ENCODE results near the gene RPS27. TPM values are rescaled to one million over a fixed set of nuclear protein-coding genes. Genes with fewer than 3 reads are reported as not detected.

The RPS27 gene
- total RNA-seq, 2 donors from 2014 or later, result 1,111 to 1,746 TPM

Other genes starting within 250 kb of the RPS27 start
- 1 to 10 TPM; 9.7 to 9.8 TPM for gene SLC27A3, start 215.4 kb upstream of the RPS27 start, total RNA-seq
- gene GATAD2B, start 67.8 kb upstream of the RPS27 start, total RNA-seq, result 10 to 100 TPM; 47.8 to 51.1 TPM
- gene DENND4B, start 44.0 kb upstream of the RPS27 start, total RNA-seq, result 100 to 1,000 TPM in 1 of 2 donors, 10 to 100 TPM in 1; 98.0 to 130 TPM
- 100 to 1,000 TPM in 1 of 2 donors, 10 to 100 TPM in 1; 84.9 to 131 TPM for gene CRTC2, start 32.1 kb upstream of the RPS27 start, total RNA-seq
- gene SLC39A1, start 27.2 kb upstream of the RPS27 start, total RNA-seq, result 100 to 1,000 TPM; 109 to 117 TPM
- 1 to 10 TPM; 7.4 to 9.3 TPM for gene CREB3L4, start 22.9 kb upstream of the RPS27 start, total RNA-seq
- gene JTB, start 13.1 kb upstream of the RPS27 start, total RNA-seq, result 100 to 1,000 TPM in 1 of 2 donors, 10 to 100 TPM in 1; 89.7 to 167 TPM
- under 1 TPM; 0.66 to 0.91 TPM for gene RAB13, start 4.4 kb upstream of the RPS27 start, total RNA-seq
- under 1 TPM; 0.04 to 0.24 TPM for gene NUP210L, start 164.3 kb downstream of the RPS27 start, total RNA-seq
- gene TPM3, start 201.3 kb downstream of the RPS27 start, total RNA-seq, result 100 to 1,000 TPM; 370 to 607 TPM
- not detected for gene CFAP141, start 215.6 kb downstream of the RPS27 start, total RNA-seq
- 100 to 1,000 TPM; 237 to 249 TPM for gene UBAP2L, start 230.2 kb downstream of the RPS27 start, total RNA-seq